Measurements from ENCODE around the gene OR6N1. TPM values are rescaled to one million over a fixed set of nuclear protein-coding genes. Genes with fewer than 3 reads are reported as not detected.

Gene OR6N1
- total RNA-seq, 4 donors from 2014 or later = not detected

- WGBS, 2 donors (ENCODE audit: low coverage in 1 of 2) = 84 to 85% methylated on average over 2 of the region's 2 CpGs
- in situ Hi-C loops (cut with MboI; ENCODE audit: low pct_ligation_motif_present in 1 of 4, low pct_unique_long_range_greater_than_20kb in 1 of 4, low sequenced_read_pairs in 3 of 4) (no loop called here), intact Hi-C loops (cut with DNase I; ENCODE audit: low total_unique reads) (no loop called here)
- no peaks in the 10 kb centered on the region for H3K36me3 ChIP-seq
- no peaks in the 10 kb centered on the region for H3K27me3 ChIP-seq
- TF ChIP-seq POLR2A (IDR thresholded peaks at IDR 0.05) = no peak
- no peak for TF ChIP-seq EP300 (IDR thresholded peaks at IDR 0.05; ENCODE audit: low read depth)
- no peak for TF ChIP-seq CTCF (IDR thresholded peaks at IDR 0.05)
- TF ChIP-seq POLR2AphosphoS5 (IDR thresholded peaks at IDR 0.05) = no peak
- no peak for DNase-seq
- H3K27ac ChIP-seq = no peak within 1 kb of the TSS
- H3K9me3 ChIP-seq = no peaks in the 10 kb centered on the region
- no peaks in the 10 kb centered on the region for H3K4me1 ChIP-seq
- H3K4me3 ChIP-seq = no peak within 1 kb of the TSS
Measured at GRCh38 chr1:158754420-158754819, 17.6 kb downstream of the OR6N1 start, which contains the start of gene OR6K6. Gene OR6K6 (plus strand): TSS chr1:158754720. CDS start chr1:158754888, 168 bp downstream.

GRCh38 chr1:158752155-158752712, 19.8 kb downstream of the OR6N1 start:
- no peak for DNase-seq
- in situ Hi-C loops (cut with MboI; ENCODE audit: low pct_ligation_motif_present in 1 of 4, low pct_unique_long_range_greater_than_20kb in 1 of 4, low sequenced_read_pairs in 3 of 4) (no loop called here), intact Hi-C loops (cut with DNase I; ENCODE audit: low total_unique reads) (no loop called here)
- H3K27me3 ChIP-seq = no peaks in the 10 kb centered on the region
- no peak overlapping the region for H3K4me3 ChIP-seq
- H3K9me3 ChIP-seq = no peaks in the 10 kb centered on the region
- no peaks in the 10 kb centered on the region for H3K4me1 ChIP-seq
- H3K27ac ChIP-seq = no peak overlapping the region
- TF ChIP-seq POLR2A (IDR thresholded peaks at IDR 0.05) = no peak
- TF ChIP-seq POLR2AphosphoS5 (IDR thresholded peaks at IDR 0.05) = no peak
- TF ChIP-seq EP300 (IDR thresholded peaks at IDR 0.05; ENCODE audit: low read depth) = no peak
- TF ChIP-seq CTCF (IDR thresholded peaks at IDR 0.05) = no peak
- H3K36me3 ChIP-seq = no peaks in the 10 kb centered on the region
- 95% methylated on average over 4 of the region's 9 CpGs; no CpG with 5 or more reads in 1 of the 2 donors for WGBS, 2 donors (ENCODE audit: low coverage in 1 of 2)

GRCh38 chr1:158735848-158736247, 36.1 kb downstream of the OR6N1 start:
- no peak for DNase-seq
- intact Hi-C loops (cut with DNase I; ENCODE audit: low total_unique reads) = no loop called here

GRCh38 chr1:158732524-158732923, 39.5 kb downstream of the OR6N1 start:
- WGBS, 2 donors (ENCODE audit: low coverage in 1 of 2) = 69 to 72% methylated on average over 2 of the region's 2 CpGs
- no peaks in the 10 kb centered on the region for H3K9me3 ChIP-seq
- intact Hi-C loops (cut with DNase I; ENCODE audit: low total_unique reads) (no loop called here), in situ Hi-C loops (cut with MboI; ENCODE audit: low pct_ligation_motif_present in 1 of 4, low pct_unique_long_range_greater_than_20kb in 1 of 4, low sequenced_read_pairs in 3 of 4) (no loop called here)
- no peak for TF ChIP-seq CTCF (IDR thresholded peaks at IDR 0.05)
- no peak for TF ChIP-seq EP300 (IDR thresholded peaks at IDR 0.05; ENCODE audit: low read depth)
- TF ChIP-seq POLR2A (IDR thresholded peaks at IDR 0.05) = no peak
- no peak for TF ChIP-seq POLR2AphosphoS5 (IDR thresholded peaks at IDR 0.05)
- no peak overlapping the region for H3K4me3 ChIP-seq
- no peak overlapping the region for H3K27ac ChIP-seq
- H3K4me1 ChIP-seq = no peaks in the 10 kb centered on the region
- no peaks in the 10 kb centered on the region for H3K27me3 ChIP-seq
- no peaks in the 10 kb centered on the region for H3K36me3 ChIP-seq
- no peak for DNase-seq

More at GRCh38 chr1:158735848-158736247, 36.1 kb downstream of the OR6N1 start:
- TF ChIP-seq EP300 (IDR thresholded peaks at IDR 0.05; ENCODE audit: low read depth) (no peak), POLR2A (IDR thresholded peaks at IDR 0.05) (no peak), POLR2AphosphoS5 (IDR thresholded peaks at IDR 0.05) (no peak), CTCF (IDR thresholded peaks at IDR 0.05) (no peak)
- Histone ChIP-seq H3K4me1 (no peaks in the 10 kb centered on the region), H3K27me3 (peaks cover 4% of the 10 kb centered on the region), H3K4me3 (no peak overlapping the region), H3K9me3 (no peaks in the 10 kb centered on the region), H3K36me3 (no peaks in the 10 kb centered on the region), H3K27ac (no peak overlapping the region)
- in situ Hi-C loops (cut with MboI; ENCODE audit: low pct_ligation_motif_present in 1 of 4, low pct_unique_long_range_greater_than_20kb in 1 of 4, low sequenced_read_pairs in 3 of 4) = no loop called here

Measured in transverse colon (tissue), 4 donors.